K562 (cell line): Measurements from ENCODE around the gene TMEM87B. TPM values are rescaled to one million over a fixed set of nuclear protein-coding genes. Genes with fewer than 3 reads are reported as not detected.
"Not testable (repeated sequence)": the region's sequence is repeated elsewhere in the genome, so short reads cannot be mapped to it uniquely, and the experiment has no call there.

ENCODE experiments used
- ATAC-seq: fragments of 200-7000 bp; cut with Tn5 transposase; 3 replicates; pipeline ENCODE4 v1.9.1; 2020; ENCODE audit warnings: moderate library complexity
- BruUV-seq: library from RNA; stranded (reverse); fragments of 400-500 nt; replicated peaks from 2 replicates; lab custom pipeline; 2021; lab: Mats Ljungman, UMichigan
- CTCF ChIA-PET: fragments of 300-600 bp; formaldehyde crosslinking; extraction: SDS; loops from one replicate; lab custom pipeline; 2021; ENCODE audit warnings: low intra/inter-chr PET ratio; lab: Yijun Ruan, JAX
- POLR2A ChIA-PET: fragments of 300-600, 350-650 bp; sonication (Branson Sonifier 250); formaldehyde crosslinking; extraction: SDS; loops from one replicate; lab custom pipeline; 2021; ENCODE audit warnings: antibody characterized with exemption, inconsistent platforms; lab: Yijun Ruan, JAX
- DNase-seq, 4 experiments: peaks; one replicate each; pipeline versions ENCODE4 v3.0.0 to v3.0.0-alpha.2; 2011 to 2018; ENCODE audit warnings: low spot score in 3 of 4, mixed read lengths in 3 of 4; ENCODE audit errors: extremely low read depth in 1 of 4
- FAIRE-seq: peaks from 2 replicates; lab custom pipeline; 2011; peaks lifted over from hg19 to GRCh38; lab: Jason Lieb, UNC
- H2AFZ ChIP-seq: 2 replicates; pipeline ENCODE4 v1.6.0; 2011; ENCODE audit warnings: low read depth, low read length, control low read depth, inconsistent platforms
- H3K27ac ChIP-seq: fragments of 200-600 bp; 3 replicates; pipeline ENCODE4 v1.8.0; 2011; ENCODE audit warnings: low read depth, mild to moderate bottlenecking, control low read depth, inconsistent platforms, low read length, moderate library complexity, mixed read lengths; ENCODE audit errors: extremely low read depth
- H3K27me3 ChIP-seq, 2 experiments: fragments of 300-600 bp in 1 of 2; 2 replicates in 1 of 2; 3 replicates in 1 of 2; pipeline versions ENCODE4 v1.6.0 to v1.8.0; 2011; ENCODE audit warnings: inconsistent platforms in 2 of 2, low read length in 2 of 2, mild to moderate bottlenecking in 1 of 2, mixed read lengths in 1 of 2, moderate library complexity in 1 of 2; ENCODE audit not compliant: control insufficient read depth in 2 of 2, insufficient read depth in 2 of 2
- H3K36me3 ChIP-seq: fragments of 300-600 bp; 3 replicates; pipeline ENCODE4 v1.8.0; 2011; ENCODE audit warnings: mild to moderate bottlenecking, low read length, inconsistent platforms; ENCODE audit not compliant: control insufficient read depth, insufficient read depth
- H3K4me1 ChIP-seq, 2 experiments: fragments of 200-600 bp in 1 of 2; replicated peaks in 1 of 2; 2 replicates in 1 of 2; 3 replicates in 1 of 2; pipeline versions ENCODE4 v1.5.1 to v1.8.0; 2011; ENCODE audit warnings: inconsistent platforms in 2 of 2, low read length in 2 of 2, mild to moderate bottlenecking in 1 of 2, mixed read lengths in 1 of 2, moderate library complexity in 1 of 2; ENCODE audit not compliant: control insufficient read depth in 2 of 2, insufficient read depth in 2 of 2
- H3K4me2 ChIP-seq: 2 replicates; pipeline ENCODE4 v1.6.1; 2011; ENCODE audit warnings: low read length, control low read depth, inconsistent platforms, mixed read lengths; ENCODE audit not compliant: insufficient read depth
- H3K4me3 ChIP-seq: fragments of 200-600 bp; sonication (generic), shearing (Covaris generic); 2 replicates; pipeline ENCODE4 v1.5.1; 2016; ENCODE audit warnings: control low read depth, inconsistent platforms
- H3K79me2 ChIP-seq: fragments of 200-600 bp; 3 replicates; pipeline ENCODE4 v1.8.0; 2011; ENCODE audit warnings: low read length, inconsistent platforms; ENCODE audit not compliant: control insufficient read depth, insufficient read depth
- H3K9ac ChIP-seq, 2 experiments: 2 replicates each; pipeline versions ENCODE4 v1.6.0 to v1.6.1; 2011; ENCODE audit warnings: low read depth in 2 of 2, low read length in 2 of 2, control low read depth in 1 of 2, inconsistent platforms in 1 of 2, mild to moderate bottlenecking in 1 of 2, mixed read lengths in 1 of 2; ENCODE audit not compliant: insufficient read depth in 1 of 2
- H3K9me1 ChIP-seq: one replicate; pipeline ENCODE4 v1.6.0; 2011; ENCODE audit warnings: inconsistent platforms, mild to moderate bottlenecking, low read length, moderate library complexity; ENCODE audit not compliant: control insufficient read depth, insufficient read depth
- H3K9me3 ChIP-seq: replicated peaks from 2 replicates; pipeline ENCODE4 v1.5.1; 2011; ENCODE audit warnings: low read depth, low read length, inconsistent platforms; ENCODE audit not compliant: control insufficient read depth, insufficient read depth
- H4K20me1 ChIP-seq: replicated peaks from 2 replicates; pipeline ENCODE4 v1.6.1; 2011; ENCODE audit warnings: low read length, inconsistent platforms, mixed read lengths; ENCODE audit not compliant: control insufficient read depth, insufficient read depth
- ARID1B ChIP-seq: fragments of 450-650 bp; IDR thresholded peaks from 2 replicates; pipeline ENCODE4 v1.6.1; 2016; ENCODE audit warnings: antibody characterized with exemption, mild to moderate bottlenecking, inconsistent platforms
- BCOR ChIP-seq: fragments of 450-650 bp; IDR thresholded peaks from 2 replicates; pipeline ENCODE4 v1.6.1; 2016
- CBFA2T2 ChIP-seq: fragments of 450-650 bp; conservative IDR thresholded peaks from 2 replicates; pipeline ENCODE4 v1.6.1; 2017; ENCODE audit warnings: mild to moderate bottlenecking
- CBFA2T3 ChIP-seq: fragments of 450-650 bp; IDR thresholded peaks from 2 replicates; pipeline ENCODE4 v1.6.1; 2017
- DACH1 ChIP-seq: fragments of 450-650 bp; IDR thresholded peaks from 2 replicates; pipeline ENCODE4 v1.6.1; 2018; ENCODE audit not compliant: partially characterized antibody
- DPF2 ChIP-seq: fragments of 450-650 bp; IDR thresholded peaks from 2 replicates; pipeline ENCODE4 v1.6.1; 2016
- FOSL1 ChIP-seq: fragments of 200-800 bp; sonication (Bioruptor generic); conservative IDR thresholded peaks from 2 replicates; pipeline ENCODE4 v1.6.1; 2016; ENCODE audit warnings: missing genetic modification characterization, missing compliant biosample characterization
- GATA2 ChIP-seq: sonication (generic); formaldehyde crosslinking; IDR thresholded peaks from 2 replicates; pipeline ENCODE4 v1.4.0; 2020; ENCODE audit warnings: mild to moderate bottlenecking, missing genetic modification reagents
- KDM1A ChIP-seq, 2 experiments: fragments of 450-650 bp; IDR thresholded peaks; 2 replicates each; pipeline ENCODE4 v1.6.1; 2016; ENCODE audit warnings: mild to moderate bottlenecking in 2 of 2
- KLF16 ChIP-seq: IDR thresholded peaks from 2 replicates; pipeline ENCODE4 v1.6.1; 2016; ENCODE audit warnings: antibody characterized with exemption
- MTA2 ChIP-seq: fragments of 450-650 bp; IDR thresholded peaks from 2 replicates; pipeline ENCODE4 v1.6.1; 2016; ENCODE audit warnings: low read depth
- NCOR1 ChIP-seq: fragments of 450-650 bp; IDR thresholded peaks from 2 replicates; pipeline ENCODE4 v1.6.1; 2016; ENCODE audit warnings: mild to moderate bottlenecking, moderate library complexity
- NFIC ChIP-seq: fragments of 450-650 bp; IDR thresholded peaks from 2 replicates; pipeline ENCODE4 v1.6.1; 2017; ENCODE audit warnings: mild to moderate bottlenecking, inconsistent platforms
- POLR2AphosphoS5 ChIP-seq: IDR thresholded peaks from 2 replicates; pipeline ENCODE4 v1.6.1; 2011; ENCODE audit warnings: mild to moderate bottlenecking, low read depth, low read length, moderate library complexity; ENCODE audit not compliant: control insufficient read depth, insufficient read depth
- SMARCA4 ChIP-seq: fragments of 450-650 bp; IDR thresholded peaks from 2 replicates; pipeline ENCODE4 v1.6.1; 2016
- SMARCE1 ChIP-seq: fragments of 450-650 bp; IDR thresholded peaks from 2 replicates; pipeline ENCODE4 v1.7.1; 2016; ENCODE audit warnings: mild to moderate bottlenecking
- SOX6 ChIP-seq: fragments of 450-650 bp; IDR thresholded peaks from 2 replicates; pipeline ENCODE4 v1.6.1; 2014; ENCODE audit warnings: mild to moderate bottlenecking
- SRF ChIP-seq, 2 experiments: fragments of 250-450, 450-650 bp in 1 of 2; sonication (Bioruptor Pico) in 1 of 2; sonication (generic) in 1 of 2; formaldehyde crosslinking; IDR thresholded peaks; 2 replicates each; pipeline versions ENCODE4 v1.5.0 to v1.5.1; 2020 to 2022; ENCODE audit warnings: mild to moderate bottlenecking in 1 of 2, missing genetic modification reagents in 1 of 2
- TAL1 ChIP-seq: fragments of 450-650 bp; IDR thresholded peaks from 2 replicates; pipeline ENCODE4 v1.6.1; 2016; ENCODE audit warnings: mild to moderate bottlenecking
- TCF3 ChIP-seq: sonication (generic); formaldehyde crosslinking; IDR thresholded peaks from 2 replicates; pipeline ENCODE4 v1.4.0; 2020; ENCODE audit warnings: mild to moderate bottlenecking, missing genetic modification reagents
- TEAD4 ChIP-seq, 2 experiments: sonication (generic) in 1 of 2; formaldehyde crosslinking in 1 of 2; IDR thresholded peaks; 2 replicates each; pipeline versions ENCODE4 v1.6.1 to v1.8.0; 2012 to 2022; ENCODE audit warnings: borderline replicate concordance in 1 of 2, inconsistent platforms in 1 of 2, low read length in 1 of 2, mild to moderate bottlenecking in 1 of 2, missing genetic modification reagents in 1 of 2
- TFAP4 ChIP-seq: sonication (generic); formaldehyde crosslinking; IDR thresholded peaks from 2 replicates; pipeline ENCODE4 v1.8.0; 2022; ENCODE audit warnings: missing genetic modification reagents, mild to moderate bottlenecking, moderate library complexity, borderline replicate concordance
- TRIM24 ChIP-seq, 2 experiments: fragments of 450-650 bp; IDR thresholded peaks; 2 replicates each; pipeline ENCODE4 v1.6.1; 2016
- ZFP36 ChIP-seq: fragments of 150-350 bp; IDR thresholded peaks from 2 replicates; pipeline ENCODE4 v1.6.1; 2018; ENCODE audit warnings: low read length, low read depth; ENCODE audit not compliant: partially characterized antibody
- ZFX ChIP-seq: sonication (generic); formaldehyde crosslinking; IDR thresholded peaks from 2 replicates; pipeline ENCODE4 v1.8.0; 2022; ENCODE audit warnings: mild to moderate bottlenecking, missing genetic modification reagents, moderate library complexity
- ZNF121 ChIP-seq: sonication (generic); formaldehyde crosslinking; conservative IDR thresholded peaks from 2 replicates; pipeline ENCODE4 v1.8.0; 2022; ENCODE audit warnings: missing genetic modification reagents
- ZNF134 ChIP-seq: fragments of 250-450 bp; sonication (Bioruptor Pico); conservative IDR thresholded peaks from 2 replicates; pipeline ENCODE4 v1.4.0; 2020
- ZNF384 ChIP-seq: IDR thresholded peaks from 2 replicates; pipeline ENCODE4 v1.6.1; 2012; ENCODE audit warnings: low read depth, low read length, improper control_type of control experiment
- WGBS: fragments of 100-300 bp; shearing (Covaris generic); methylation state at CpG from one replicate; pipeline ENCODE4 v1.1.6; 2016; ENCODE audit warnings: low coverage, mixed read lengths; ENCODE audit not compliant: insufficient coverage; ENCODE audit errors: missing lambda C conversion rate; 5-methylcytosine and 5-hydroxymethylcytosine counted together
- in situ Hi-C: fragments of 300-500 bp; cut with MboI; formaldehyde crosslinking; loops from 4 replicates; pipeline ENCODE4 v1.15.0; 2018; ENCODE audit warnings: inconsistent platforms, mixed read lengths
- intact Hi-C: fragments of 100-400 bp; cut with micrococcal nuclease; formaldehyde crosslinking; loops from 2 replicates; pipeline ENCODE4 v1.14.2; 2022
- polyA plus RNA-seq, 8 experiments: library from polyadenylated mRNA; depleted of rRNA in 4 of 8; stranded (reverse) in 5 of 8; unstranded in 3 of 8; fragments of >200 nt; fragmentation: Nextera tagmentation in 2 of 8; fragmentation: Illumina TruSeq in 1 of 8; extraction: Ambion mirVana in 2 of 8; extraction: Trizol in 1 of 8; gene quantifications; 2 replicates each; pipeline versions ENCODE4 v1.2.1 to v1.2.3, GENCODE V29; 2011 to 2014; ENCODE audit warnings: inconsistent platforms in 1 of 8, missing spikeins in 1 of 8
- total RNA-seq, 7 experiments: library from RNA; depleted of rRNA in 6 of 7; stranded (reverse); fragments of >200 nt in 6 of 7; fragmentation: Illumina TruSeq in 2 of 7; extraction: Trizol in 2 of 7; gene quantifications; 2 replicates each; pipeline versions ENCODE4 v1.2.1 to v1.2.3, GENCODE V29; 2011 to 2021; ENCODE audit warnings: low replicate concordance in 1 of 7

TMEM87B gene
- total and polyA plus RNA-seq, 9 of the 15 experiments (the other 6 are each of a cell fraction or from before 2014, with no cell fraction given), result 3.7 to 17.1 (median 11.0) TPM

- H4K20me1 ChIP-seq; intact Hi-C loops; H3K27ac ChIP-seq; H2AFZ ChIP-seq; BruUV-seq; ATAC-seq; H3K9me1 ChIP-seq; CTCF ChIA-PET; H3K4me2 ChIP-seq; H3K79me2 ChIP-seq; H3K4me1 ChIP-seq; H3K9ac ChIP-seq; H3K36me3 ChIP-seq; H3K27me3 ChIP-seq; H3K9me3 ChIP-seq; H3K4me3 ChIP-seq; in situ Hi-C loops; TF ChIP-seq TEAD4 (CRISPR knock-in tag; IDR thresholded peaks at IDR 0.05; ENCODE audit: borderline replicate concordance): not testable (repeated sequence)
- DNase-seq, result peak in 1 of 4 experiments; percentile 72
- peak; percentile 76 for FAIRE-seq
- WGBS, result 3% methylated on average over 6 of the region's 6 CpGs
- POLR2A ChIA-PET, result interaction anchor here (1.1 kb wide), 1 partner anchor 16 kb away, joined by 3 read pairs; no protein-coding TSS in a partner anchor
- TF ChIP-seq MTA2 (peak; percentile 62; the same call in 1 of the 2 replicates), SMARCE1 (peak; percentile 43; the same call in 1 of the 2 replicates), NFIC (peak; percentile 67), SOX6 (peak; percentile 38; the same call in 1 of the 2 replicates), SMARCA4 (peak; percentile 74), BCOR (0 out of 2 replicates have a peak, but pooled peaks have one; percentile 35), ZFX (CRISPR knock-in tag) (peak; percentile 30; the same call in 1 of the 2 replicates), TRIM24 (IDR thresholded peaks at IDR 0.05) (peak; percentile 28 to 61; a peak in 1 of 4 replicates), SRF (CRISPR knock-in tag; IDR thresholded peaks at IDR 0.05) (peak in 1 of 2 experiments; percentile 39; a peak in 1 of 4 replicates), DPF2 (peak; percentile 69), CBFA2T3 (peak; percentile 85), ZNF134 (CRISPR knock-in tag) (peak; percentile 78), TAL1 (peak; percentile 84), GATA2 (CRISPR knock-in tag) (peak; percentile 71; the same call in 1 of the 2 replicates), CBFA2T2 (peak; percentile 87), ZNF384 (peak; percentile 54; the same call in 1 of the 2 replicates), TFAP4 (CRISPR knock-in tag) (peak; percentile 67), FOSL1 (tag) (0 out of 2 replicates have a peak, but pooled peaks have one; percentile 30), TCF3 (peak; percentile 84), KDM1A (IDR thresholded peaks at IDR 0.05) (0 out of 4 replicates have a peak, but pooled peaks of 1 of the 2 experiments have one; percentile 11), ZNF121 (CRISPR knock-in tag) (peak; percentile 97), TEAD4 (IDR thresholded peaks at IDR 0.05; ENCODE audit: low read length) (peak; percentile 55; the same call in 1 of the 2 replicates), ZFP36 (peak; percentile 10), NCOR1 (peak; percentile 62), POLR2AphosphoS5 (peak; percentile 30; the same call in 1 of the 2 replicates), DACH1 (peak; percentile 71), KLF16 (peak; percentile 10; the same call in 1 of the 2 replicates), ARID1B (peak; percentile 81)
Observed at GRCh38 chr2:112041460-112041859, 13.6 kb upstream of the TMEM87B start.
